Neural cell (in vitro differentiated cells): Measurements from ENCODE around the gene RPA3. TPM values are rescaled to one million over a fixed set of nuclear protein-coding genes. Genes with fewer than 3 reads are reported as not detected.

Source experiments
- H2AFZ ChIP-seq: fragments of 200-600, 300-800 bp; sonication (generic), shearing (Covaris generic); 2 replicates; pipeline ENCODE4 v1.6.0; 2014; ENCODE audit warnings: low read depth, mild to moderate bottlenecking, antibody characterized with exemption, low read length, moderate library complexity
- H3F3A ChIP-seq: fragments of 200-600 bp; shearing (Covaris generic); 2 replicates; pipeline ENCODE4 v1.6.1; 2016; ENCODE audit warnings: mild to moderate bottlenecking, moderate library complexity, mixed read lengths, antibody characterized with exemption, low read length; ENCODE audit not compliant: insufficient read depth, poor library complexity, severe bottlenecking
- H3K27ac ChIP-seq: fragments of 200-600, 300-800 bp; sonication (generic), shearing (Covaris generic); 2 replicates; pipeline ENCODE4 v1.5.1; 2014; ENCODE audit warnings: mild to moderate bottlenecking, low read length, moderate library complexity
- H3K27me3 ChIP-seq: fragments of 300-800, 200-600 bp; sonication (generic), shearing (Covaris generic); 2 replicates; pipeline ENCODE4 v1.6.0; 2014; ENCODE audit warnings: mild to moderate bottlenecking, low read depth, low read length, moderate library complexity; ENCODE audit not compliant: insufficient read depth
- H3K36me3 ChIP-seq: fragments of 300-800, 200-600 bp; sonication (generic), shearing (Covaris generic); 2 replicates; pipeline ENCODE4 v1.5.1; 2014; ENCODE audit warnings: mild to moderate bottlenecking, antibody characterized with exemption, low read length, moderate library complexity; ENCODE audit not compliant: insufficient read depth
- H3K4me2 ChIP-seq: fragments of 300-800, 200-600 bp; sonication (generic), shearing (Covaris generic); 2 replicates; pipeline ENCODE4 v1.6.0; 2014; ENCODE audit warnings: mild to moderate bottlenecking, low read length
- H3K4me3 ChIP-seq: fragments of 300-800, 200-600 bp; sonication (generic), shearing (Covaris generic); 2 replicates; pipeline ENCODE4 v1.5.1; 2014; ENCODE audit warnings: mild to moderate bottlenecking, low read length, moderate library complexity
- H3K79me2 ChIP-seq: fragments of 200-600 bp; shearing (Covaris generic); replicated peaks from 2 replicates; pipeline ENCODE4 v1.6.0; 2014; ENCODE audit warnings: mild to moderate bottlenecking, low read length, moderate library complexity; ENCODE audit not compliant: insufficient read depth
- H3K9ac ChIP-seq: fragments of 300-800, 200-600 bp; sonication (generic), shearing (Covaris generic); 2 replicates; pipeline ENCODE4 v1.6.1; 2016; ENCODE audit warnings: mild to moderate bottlenecking, low read length, mixed read lengths
- H3K9me2 ChIP-seq: fragments of 200-600 bp; shearing (Covaris generic); 2 replicates; pipeline ENCODE4 v1.6.1; 2016; ENCODE audit warnings: mild to moderate bottlenecking, low read length, mixed read lengths; ENCODE audit not compliant: insufficient read depth
- H3K9me3 ChIP-seq: fragments of 200-600, 300-800 bp; sonication (generic), shearing (Covaris generic); 2 replicates; pipeline ENCODE4 v1.6.1; 2016; ENCODE audit warnings: mild to moderate bottlenecking, mixed run types, low read length, moderate library complexity, mixed read lengths
- H4K20me1 ChIP-seq: fragments of 200-600 bp; shearing (Covaris generic); 2 replicates; pipeline ENCODE4 v1.6.1; 2016; ENCODE audit warnings: mild to moderate bottlenecking, mixed run types; ENCODE audit not compliant: insufficient read depth
- CTCF ChIP-seq: fragments of 450-650 bp; IDR thresholded peaks from 2 replicates; pipeline ENCODE4 v1.5.1; 2014; ENCODE audit warnings: antibody characterized with exemption, mild to moderate bottlenecking, moderate library complexity; ENCODE audit not compliant: poor library complexity, severe bottlenecking
- EP300 ChIP-seq: fragments of 450-650 bp; conservative IDR thresholded peaks from 2 replicates; pipeline ENCODE4 v1.6.1; 2014; ENCODE audit warnings: antibody characterized with exemption, mild to moderate bottlenecking, moderate library complexity; ENCODE audit not compliant: poor library complexity, severe bottlenecking
- EZH2 ChIP-seq: fragments of 200-600, 300-800 bp; shearing (Covaris generic), sonication (generic); IDR thresholded peaks from 2 replicates; pipeline ENCODE4 v1.6.1; 2014; ENCODE audit warnings: antibody characterized with exemption, low read length, borderline replicate concordance, mild to moderate bottlenecking; ENCODE audit not compliant: insufficient read depth, poor library complexity, severe bottlenecking
- MXI1 ChIP-seq: fragments of 450-650 bp; conservative IDR thresholded peaks from 2 replicates; pipeline ENCODE4 v1.6.1; 2014; ENCODE audit warnings: antibody characterized with exemption, mild to moderate bottlenecking; ENCODE audit not compliant: poor library complexity, severe bottlenecking
- POLR2AphosphoS5 ChIP-seq: IDR thresholded peaks from 2 replicates; pipeline ENCODE4 v1.6.1; 2012
- RAD21 ChIP-seq: fragments of 450-650 bp; conservative IDR thresholded peaks from 2 replicates; pipeline ENCODE4 v1.6.1; 2014; ENCODE audit warnings: antibody characterized with exemption, mild to moderate bottlenecking, moderate library complexity
- REST ChIP-seq: IDR thresholded peaks from 2 replicates; pipeline ENCODE4 v1.6.1; 2012; ENCODE audit warnings: borderline replicate concordance
- SMC3 ChIP-seq: fragments of 450-650 bp; conservative IDR thresholded peaks from 2 replicates; pipeline ENCODE4 v1.6.1; 2014; ENCODE audit warnings: antibody characterized with exemption, mild to moderate bottlenecking, moderate library complexity; ENCODE audit not compliant: poor library complexity
- TAF1 ChIP-seq: IDR thresholded peaks from 2 replicates; pipeline ENCODE4 v1.6.1; 2012; ENCODE audit warnings: low read depth
- polyA plus RNA-seq: library from polyadenylated mRNA; depleted of rRNA; stranded (reverse); fragments of >200 nt; gene quantifications from 2 replicates; pipeline ENCODE4 v1.2.3, GENCODE V29; 2014

Gene RPA3
- polyA plus RNA-seq, 1 donor from 2014 or later: 50.1 TPM

- Histone ChIP-seq H3K27me3 (no peaks in the 10 kb centered on the region), H3K4me3 (peak overlapping the region; percentile 80), H3K9me3 (no peaks in the 10 kb centered on the region), H3K9me2 (no peaks in the 10 kb centered on the region), H3K79me2 (peaks cover 4% of the 10 kb centered on the region), H2AFZ (peak overlapping the region; percentile 90), H3F3A (no peaks in the 10 kb centered on the region), H3K4me2 (peak overlapping the region; percentile 87), H3K9ac (peak overlapping the region; percentile 70), H3K36me3 (no peaks in the 10 kb centered on the region), H4K20me1 (no peaks in the 10 kb centered on the region), H3K27ac (peak overlapping the region; percentile 63)
- TF ChIP-seq RAD21 (peak; percentile 38), SMC3 (peak; percentile 40), EZH2 (no peak)
Observed at GRCh38 chr7:7639847-7640220, 78.6 kb downstream of the RPA3 start.

- no peaks in the 10 kb centered on the region for H3F3A ChIP-seq
- H3K9me2 ChIP-seq: no peaks in the 10 kb centered on the region
- peak overlapping the region; percentile 70 for H3K9ac ChIP-seq
- peak overlapping the region; percentile 80 for H3K4me3 ChIP-seq
- no peaks in the 10 kb centered on the region for H3K27me3 ChIP-seq
- H3K36me3 ChIP-seq: no peaks in the 10 kb centered on the region
- peak overlapping the region; percentile 87 for H3K4me2 ChIP-seq
- TF ChIP-seq EP300 (no peak), CTCF (no peak), RAD21 (no peak), REST (no peak), SMC3 (no peak), EZH2 (no peak), TAF1 (no peak), POLR2AphosphoS5 (no peak), MXI1 (no peak)
- peak overlapping the region; percentile 90 for H2AFZ ChIP-seq
- H3K79me2 ChIP-seq: peaks cover 4% of the 10 kb centered on the region
- no peaks in the 10 kb centered on the region for H4K20me1 ChIP-seq
- no peaks in the 10 kb centered on the region for H3K9me3 ChIP-seq
- H3K27ac ChIP-seq: peak overlapping the region; percentile 63
Observed at GRCh38 chr7:7639421-7639820, 79.0 kb downstream of the RPA3 start.
